HL-60 (cell line): ENCODE measurements around the gene SERINC2.

Experiments
- DNase-seq, 2 experiments: peaks; one replicate each; pipeline ENCODE4 v3.0.0-alpha.2; 2010 to 2020; ENCODE audit warnings: low read depth in 1 of 2, low spot score in 1 of 2
- H3K27ac ChIP-seq: fragments of 250-450 bp; sonication (Bioruptor Pico); replicated peaks from 2 replicates; pipeline ENCODE4 v1.5.1; 2020; ENCODE audit warnings: mild to moderate bottlenecking, moderate library complexity
- H3K27me3 ChIP-seq: fragments of 250-450 bp; sonication (Bioruptor Pico); 2 replicates; pipeline ENCODE4 v1.5.1; 2021; ENCODE audit warnings: mild to moderate bottlenecking, moderate library complexity; ENCODE audit not compliant: insufficient read depth, poor library complexity, severe bottlenecking
- H3K4me3 ChIP-seq: replicated peaks from 2 replicates; pipeline ENCODE4 v1.5.1; 2011; ENCODE audit warnings: mild to moderate bottlenecking, control low read depth, low read length; ENCODE audit not compliant: insufficient read depth
- GABPA ChIP-seq: IDR thresholded peaks from 2 replicates; pipeline ENCODE4 v1.6.1; 2012; ENCODE audit warnings: low read depth
- POLR2AphosphoS5 ChIP-seq: IDR thresholded peaks from 2 replicates; pipeline ENCODE4 v1.6.1; 2012; ENCODE audit warnings: low read depth
- REST ChIP-seq: IDR thresholded peaks from 2 replicates; pipeline ENCODE4 v1.6.1; 2012; ENCODE audit warnings: low read depth; ENCODE audit not compliant: insufficient replicate concordance
- SPI1 ChIP-seq: IDR thresholded peaks from 2 replicates; pipeline ENCODE4 v1.6.1; 2012; ENCODE audit warnings: low read depth, mild to moderate bottlenecking, borderline replicate concordance
- TF ChIP-seq, protein P1 (sequence below): IDR thresholded peaks from one replicate; pipeline ENCODE4 v1.5.1; 2011; ENCODE audit warnings: low read length, control low read depth, inconsistent platforms; ENCODE audit not compliant: insufficient read depth

Gene SERINC2

DNA sequence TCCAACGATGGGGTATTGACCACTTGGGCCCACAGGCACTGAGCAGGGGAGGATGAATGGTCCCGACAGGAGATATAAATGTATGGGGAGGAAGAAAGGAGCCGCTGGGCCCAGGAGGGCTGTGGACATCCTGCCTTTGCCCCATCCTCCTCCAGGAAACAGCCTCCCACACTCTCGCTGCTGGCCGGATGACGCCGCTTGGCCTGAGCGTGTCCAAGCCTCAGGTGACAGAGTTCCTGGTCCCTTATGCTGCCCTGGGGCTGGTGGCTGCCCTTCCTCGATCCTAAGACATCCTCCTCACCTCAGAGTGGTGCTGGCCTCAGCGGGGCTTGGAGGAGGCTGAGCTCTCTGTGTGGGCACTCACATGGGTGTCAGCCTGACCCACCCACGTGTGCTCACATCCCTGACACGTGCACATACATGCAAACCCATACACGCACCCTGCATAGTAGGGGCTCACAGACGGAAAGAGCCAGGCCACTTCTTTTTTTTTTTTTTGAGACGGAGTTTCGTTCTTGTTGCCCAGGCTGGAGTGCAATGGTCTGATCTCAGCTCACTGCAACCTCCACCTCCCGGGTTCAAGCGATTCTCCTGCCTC, 5.9 kb upstream of the SERINC2 start:
- peaks cover 2% of the 10 kb centered on the region for H3K27me3 ChIP-seq
- no peak overlapping the region for H3K4me3 ChIP-seq
- TF ChIP-seq GABPA: no peak
- TF ChIP-seq POLR2AphosphoS5: no peak
- no peak for TF ChIP-seq SPI1
- TF ChIP-seq, protein P1, sequence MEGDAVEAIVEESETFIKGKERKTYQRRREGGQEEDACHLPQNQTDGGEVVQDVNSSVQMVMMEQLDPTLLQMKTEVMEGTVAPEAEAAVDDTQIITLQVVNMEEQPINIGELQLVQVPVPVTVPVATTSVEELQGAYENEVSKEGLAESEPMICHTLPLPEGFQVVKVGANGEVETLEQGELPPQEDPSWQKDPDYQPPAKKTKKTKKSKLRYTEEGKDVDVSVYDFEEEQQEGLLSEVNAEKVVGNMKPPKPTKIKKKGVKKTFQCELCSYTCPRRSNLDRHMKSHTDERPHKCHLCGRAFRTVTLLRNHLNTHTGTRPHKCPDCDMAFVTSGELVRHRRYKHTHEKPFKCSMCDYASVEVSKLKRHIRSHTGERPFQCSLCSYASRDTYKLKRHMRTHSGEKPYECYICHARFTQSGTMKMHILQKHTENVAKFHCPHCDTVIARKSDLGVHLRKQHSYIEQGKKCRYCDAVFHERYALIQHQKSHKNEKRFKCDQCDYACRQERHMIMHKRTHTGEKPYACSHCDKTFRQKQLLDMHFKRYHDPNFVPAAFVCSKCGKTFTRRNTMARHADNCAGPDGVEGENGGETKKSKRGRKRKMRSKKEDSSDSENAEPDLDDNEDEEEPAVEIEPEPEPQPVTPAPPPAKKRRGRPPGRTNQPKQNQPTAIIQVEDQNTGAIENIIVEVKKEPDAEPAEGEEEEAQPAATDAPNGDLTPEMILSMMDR: no peak
- TF ChIP-seq REST: no peak
- no peak for DNase-seq
- no peak overlapping the region for H3K27ac ChIP-seq

DNA sequence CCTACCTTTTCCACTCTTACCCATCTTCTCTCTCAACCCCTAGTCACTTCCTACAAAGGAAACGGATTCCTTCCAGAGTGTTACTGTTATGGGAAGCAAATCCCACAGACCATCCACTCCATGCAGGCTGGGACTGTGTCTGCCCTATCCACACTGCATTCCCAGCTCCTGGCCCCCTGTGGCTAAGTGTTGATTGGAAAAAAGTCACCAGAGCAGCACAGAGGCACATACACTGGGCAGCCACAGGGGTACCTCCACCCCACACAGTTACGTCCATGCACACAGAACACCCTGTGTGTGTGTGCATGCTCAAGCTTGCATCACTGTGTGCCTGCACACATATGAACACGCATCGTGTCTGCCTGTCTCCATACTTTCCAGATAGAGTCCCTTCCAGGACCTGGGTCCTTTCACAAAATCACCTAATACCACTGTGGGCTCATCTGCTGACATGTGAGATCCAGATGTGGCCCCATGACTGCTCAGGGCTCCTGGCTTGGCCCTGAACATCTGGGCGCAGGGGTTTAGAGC, 4.2 kb upstream of the SERINC2 start:
- no peak overlapping the region for H3K4me3 ChIP-seq
- no peak overlapping the region for H3K27ac ChIP-seq
- no peak for TF ChIP-seq GABPA
- TF ChIP-seq, protein P1: no peak
- no peak for TF ChIP-seq SPI1
- no peak for TF ChIP-seq POLR2AphosphoS5
- no peak for TF ChIP-seq REST
- H3K27me3 ChIP-seq: peaks cover 8% of the 10 kb centered on the region
- no peak for DNase-seq

DNA sequence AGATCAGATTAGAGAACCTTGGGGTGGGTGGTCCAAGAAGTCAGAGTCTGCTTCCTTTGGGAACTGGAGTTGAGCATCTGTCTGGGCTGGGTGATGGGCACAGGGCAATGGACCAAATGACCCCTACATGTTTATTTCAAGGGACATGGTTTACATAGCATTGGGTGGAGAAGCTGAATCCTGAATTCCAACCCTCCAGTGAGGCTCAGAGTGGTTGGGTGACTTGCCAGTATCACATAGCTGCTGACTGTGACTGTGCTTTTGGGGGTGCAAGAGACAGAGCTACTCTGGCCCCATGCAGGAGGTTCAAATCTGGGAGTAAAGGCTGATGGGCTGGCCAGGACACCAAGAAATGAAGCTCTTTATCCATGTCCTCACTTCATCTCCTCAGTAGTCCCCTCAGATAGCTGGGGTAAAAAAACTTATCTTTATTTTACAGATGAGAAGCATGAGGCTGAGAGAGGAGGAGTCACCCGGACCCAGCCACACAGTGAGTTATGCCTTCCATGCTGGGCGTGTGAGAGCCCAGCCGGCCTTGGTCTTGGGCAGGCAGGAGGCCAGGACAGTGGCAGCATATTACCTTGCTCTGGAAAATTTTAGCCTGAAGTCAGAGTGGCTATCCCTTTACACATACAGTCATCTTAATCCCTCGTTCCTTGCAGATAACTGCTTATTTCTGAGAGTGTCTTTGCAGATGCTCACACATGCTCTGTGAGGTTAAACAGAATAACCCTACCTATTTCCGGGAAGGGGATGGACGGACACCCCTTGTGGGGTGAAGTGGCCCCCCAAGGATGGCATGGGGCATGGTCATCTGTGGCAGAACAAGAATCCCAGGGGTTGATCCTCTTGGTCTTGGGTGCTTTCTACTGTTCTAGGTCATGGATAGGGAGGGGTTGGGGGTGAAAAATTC, 2.8 kb upstream of the SERINC2 start:
- Histone ChIP-seq H3K27me3 (peaks cover 17% of the 10 kb centered on the region), H3K27ac (no peak overlapping the region), H3K4me3 (no peak overlapping the region)
- TF ChIP-seq SPI1 (no peak), GABPA (no peak), POLR2AphosphoS5 (no peak)
- DNase-seq: no peak

GRCh38 chr1:31410871-31411270, 2.1 kb upstream of the SERINC2 start:
- TF ChIP-seq POLR2AphosphoS5 (no peak), GABPA (no peak), SPI1 (no peak), REST (no peak)
- TF ChIP-seq, protein P1: no peak
- no peak overlapping the region for H3K4me3 ChIP-seq
- H3K27ac ChIP-seq: no peak overlapping the region

More at GRCh38 chr1:31410871-31411270, 2.1 kb upstream of the SERINC2 start:
- DNase-seq: no peak
- H3K27me3 ChIP-seq: peaks cover 17% of the 10 kb centered on the region
